ENCODE measurements around the gene CASTOR1.

Gene CASTOR1

GRCh38 chr22:30244066-30244465 lies 45.2 kb downstream of the CASTOR1 start:
- DNase-seq (ENCODE audit: low spot score), result no peak

- DNase-seq (ENCODE audit: low spot score), result no peak
Measured at GRCh38 chr22:30243661-30244060, 45.6 kb downstream of the CASTOR1 start.

GRCh38 chr22:30241576-30242371 lies 47.5 kb downstream of the CASTOR1 start:
- no peak for DNase-seq (ENCODE audit: low spot score)

- no peak for DNase-seq (ENCODE audit: low spot score)
Measured at GRCh38 chr22:30240541-30241417, 48.5 kb downstream of the CASTOR1 start.

GRCh38 chr22:30239488-30240405 lies 49.6 kb downstream of the CASTOR1 start:
- DNase-seq (ENCODE audit: low spot score), result no peak

- DNase-seq (ENCODE audit: low spot score), result no peak
Measured at GRCh38 chr22:30238661-30239487, 50.4 kb downstream of the CASTOR1 start.

- DNase-seq (ENCODE audit: low spot score), result no peak
Measured at GRCh38 chr22:30238136-30238535, 51.2 kb downstream of the CASTOR1 start.

GRCh38 chr22:30236875-30237274 lies 52.4 kb downstream of the CASTOR1 start:
- no peak for DNase-seq (ENCODE audit: low spot score)

GRCh38 chr22:30235687-30236170 lies 53.6 kb downstream of the CASTOR1 start:
- no peak for DNase-seq (ENCODE audit: low spot score)
